H1 (cell line): ENCODE results near the gene VIPR1. TPM values are rescaled to one million over a fixed set of nuclear protein-coding genes. Genes with fewer than 3 reads are reported as not detected.

Experiments used
- JUN ChIP-seq: IDR thresholded peaks from 2 replicates; pipeline ENCODE4 v1.6.1; 2011; ENCODE audit warnings: low read depth, mild to moderate bottlenecking, improper control_type of control experiment, low read length
- KDM1A ChIP-seq: fragments of 200-600, 300-600 bp; sonication (generic); IDR thresholded peaks from 2 replicates; pipeline ENCODE4 v1.7.1; 2016; ENCODE audit warnings: mild to moderate bottlenecking, low read length, borderline replicate concordance
- RAD21 ChIP-seq, 2 experiments: IDR thresholded peaks in 1 of 2; conservative IDR thresholded peaks in 1 of 2; 2 replicates each; pipeline ENCODE4 v1.6.1; 2011; ENCODE audit warnings: low read depth in 2 of 2, low read length in 2 of 2, improper control_type of control experiment in 1 of 2, inconsistent platforms in 1 of 2, mild to moderate bottlenecking in 1 of 2, moderate library complexity in 1 of 2
- SP1 ChIP-seq: IDR thresholded peaks from 2 replicates; pipeline ENCODE4 v1.6.1; 2011; ENCODE audit warnings: low read depth, low read length
- TBP ChIP-seq: IDR thresholded peaks from 2 replicates; pipeline ENCODE4 v1.6.1; 2011; ENCODE audit warnings: low read depth, low read length, improper control_type of control experiment
- polyA plus RNA-seq, 7 experiments: library from polyadenylated mRNA; depleted of rRNA in 3 of 7; stranded (reverse) in 5 of 7; unstranded in 2 of 7; fragments of >200 nt in 5 of 7; fragments of 200-250 nt in 2 of 7; gene quantifications; 1 replicate in 5 of 7; 2 replicates in 1 of 7; 4 replicates in 1 of 7; pipeline versions ENCODE4 v1.2.1 to v1.2.3, GENCODE V29; 2011 to 2013; ENCODE audit warnings: missing spikeins in 2 of 7, mixed read lengths in 2 of 7
- total RNA-seq: library from RNA; stranded (reverse); fragmentation: NEBNext Ultra II Directional; extraction: Animal tissue kit (Norgen Biotek cat#: 25700); gene quantifications from 2 replicates; pipeline ENCODE4 v1.2.1, GENCODE V29; 2021

The VIPR1 gene
- total and polyA plus RNA-seq, 2 of the 8 experiments (the other 6 are each of a cell fraction or from before 2014, with no cell fraction given), result 7.8 to 10.1 TPM

- TF ChIP-seq TBP, result no peak
- TF ChIP-seq JUN, result no peak
- TF ChIP-seq KDM1A, result no peak
- TF ChIP-seq RAD21 (IDR thresholded peaks at IDR 0.05 in 1 of 2, conservative IDR thresholded peaks at IDR 0.05 in 1 of 2; ENCODE audit: low read depth in 2 of 2, low read length in 2 of 2), result no peak
- no peak for TF ChIP-seq SP1
Observed at GRCh38 chr3:42524751-42525150, 22.3 kb downstream of the VIPR1 start (continued).
